Measurements from ENCODE around the gene GPC4.

The GPC4 gene

GRCh38 chrX:133384454-133384853, 30.8 kb downstream of the GPC4 start:
- H3K9me3 ChIP-seq (ENCODE audit: low read depth, low read length), result no peaks in the 10 kb centered on the region
- no peak overlapping the region for H3K9ac ChIP-seq (ENCODE audit: insufficient read length)
- H3K4me3 ChIP-seq, result no peak overlapping the region
- no peaks in the 10 kb centered on the region for H3K36me3 ChIP-seq (ENCODE audit: insufficient read depth, low read length)
- DNase-seq (ENCODE audit: low read depth, low spot score), result no peak
- no peak overlapping the region for H3K27ac ChIP-seq
- TF ChIP-seq EZH2 (IDR thresholded peaks at IDR 0.05) (no peak), POLR2AphosphoS5 (IDR thresholded peaks at IDR 0.05; ENCODE audit: borderline replicate concordance, low read depth, low read length) (no peak), FOXP2 (optimal IDR thresholded peaks at IDR 0.05; ENCODE audit: control extremely low read depth, extremely low read length, insufficient read depth) (no peak)

DNA sequence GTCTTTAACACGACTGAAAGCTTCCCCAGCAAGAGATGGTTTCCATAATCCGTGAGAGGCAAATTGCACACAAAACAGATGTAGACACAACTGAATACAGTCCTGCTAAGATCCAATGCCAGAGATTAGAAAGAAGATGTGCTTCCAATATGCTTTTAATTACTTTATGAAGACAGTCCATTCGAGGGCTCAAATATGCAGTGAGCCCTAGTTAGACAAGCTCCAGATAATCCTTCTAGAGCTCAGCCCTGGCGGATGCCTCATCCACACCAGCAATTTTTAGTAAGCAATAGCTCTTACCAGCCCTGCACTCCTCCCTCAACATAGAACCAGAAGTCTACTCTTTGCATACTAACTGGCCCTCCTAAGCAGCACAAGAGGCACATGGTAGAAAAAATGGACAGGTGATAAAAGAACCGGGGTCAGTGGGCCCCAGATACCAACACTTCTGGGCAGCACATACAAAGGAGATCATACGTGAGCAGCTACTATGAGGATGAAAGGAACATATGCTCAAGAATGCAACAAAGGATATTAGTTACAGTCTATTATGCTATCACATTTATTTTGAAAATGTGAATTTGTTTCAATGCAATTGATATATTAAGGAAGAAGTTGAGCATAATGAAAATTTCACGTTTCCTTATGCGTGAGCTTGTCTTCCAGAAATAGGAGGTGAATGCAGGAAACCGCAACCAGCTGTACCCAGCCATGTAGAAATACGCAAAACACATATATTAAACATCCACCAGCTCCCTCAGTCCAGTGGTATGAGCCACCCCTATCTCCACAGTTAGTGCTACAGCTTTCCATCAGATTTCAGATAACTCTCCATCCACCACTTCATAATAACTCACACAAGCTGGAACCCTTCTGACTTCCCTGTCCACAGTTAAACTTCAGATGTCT, 34.3 kb downstream of the GPC4 start:
- DNase-seq (ENCODE audit: low read depth, low spot score), result no peak
- TF ChIP-seq EZH2 (IDR thresholded peaks at IDR 0.05), result no peak
- no peak for TF ChIP-seq POLR2AphosphoS5 (IDR thresholded peaks at IDR 0.05; ENCODE audit: borderline replicate concordance, low read depth, low read length)
- no peak for TF ChIP-seq FOXP2 (optimal IDR thresholded peaks at IDR 0.05; ENCODE audit: control extremely low read depth, extremely low read length, insufficient read depth)
- Histone ChIP-seq H3K9ac (ENCODE audit: insufficient read length) (no peak overlapping the region), H3K36me3 (ENCODE audit: insufficient read depth, low read length) (no peaks in the 10 kb centered on the region), H3K27ac (no peak overlapping the region), H3K9me3 (ENCODE audit: low read depth, low read length) (no peaks in the 10 kb centered on the region), H3K4me3 (no peak overlapping the region)

GRCh38 chrX:133376422-133376821, 38.9 kb downstream of the GPC4 start:
- Histone ChIP-seq H3K4me3 (no peak overlapping the region), H3K9ac (ENCODE audit: insufficient read length) (no peak overlapping the region), H3K36me3 (ENCODE audit: insufficient read depth, low read length) (no peaks in the 10 kb centered on the region), H3K9me3 (ENCODE audit: low read depth, low read length) (no peaks in the 10 kb centered on the region), H3K27ac (no peak overlapping the region)
- TF ChIP-seq POLR2AphosphoS5 (IDR thresholded peaks at IDR 0.05; ENCODE audit: borderline replicate concordance, low read depth, low read length), result no peak
- TF ChIP-seq EZH2 (IDR thresholded peaks at IDR 0.05), result no peak
- no peak for TF ChIP-seq FOXP2 (optimal IDR thresholded peaks at IDR 0.05; ENCODE audit: control extremely low read depth, extremely low read length, insufficient read depth)
- no peak for DNase-seq (ENCODE audit: low read depth, low spot score)

GRCh38 chrX:133375615-133376340, 39.5 kb downstream of the GPC4 start:
- Histone ChIP-seq H3K36me3 (ENCODE audit: insufficient read depth, low read length) (no peaks in the 10 kb centered on the region), H3K9ac (ENCODE audit: insufficient read length) (no peak overlapping the region), H3K27ac (no peak overlapping the region), H3K4me3 (no peak overlapping the region), H3K9me3 (ENCODE audit: low read depth, low read length) (no peaks in the 10 kb centered on the region)
- no peak for TF ChIP-seq FOXP2 (optimal IDR thresholded peaks at IDR 0.05; ENCODE audit: control extremely low read depth, extremely low read length, insufficient read depth)
- no peak for TF ChIP-seq POLR2AphosphoS5 (IDR thresholded peaks at IDR 0.05; ENCODE audit: borderline replicate concordance, low read depth, low read length)
- no peak for TF ChIP-seq EZH2 (IDR thresholded peaks at IDR 0.05)
- no peak for DNase-seq (ENCODE audit: low read depth, low spot score)

DNA sequence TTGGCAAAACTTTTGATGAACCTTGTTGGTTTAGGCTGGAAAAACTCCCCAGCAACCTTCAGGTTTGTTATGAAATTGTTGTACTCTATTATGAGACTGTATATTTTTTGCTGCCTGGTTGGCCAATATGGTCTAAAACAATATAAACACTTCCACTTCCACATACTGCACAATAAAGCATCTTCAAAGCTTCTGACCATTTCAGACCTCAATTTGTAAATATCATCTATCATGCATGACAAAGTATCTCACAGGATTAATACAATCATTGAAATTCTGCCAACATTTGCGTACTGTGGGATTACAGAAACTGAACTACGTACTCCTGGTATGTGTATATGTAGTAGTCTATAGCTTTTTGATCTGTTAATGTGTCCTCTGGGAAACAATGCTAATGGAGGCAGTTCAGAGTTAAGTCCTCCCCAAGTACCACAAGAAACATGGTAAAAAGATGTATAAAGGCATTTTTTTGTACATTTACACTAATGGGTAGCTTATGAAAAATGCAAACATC, 40.4 kb downstream of the GPC4 start:
- no peak overlapping the region for H3K27ac ChIP-seq
- H3K4me3 ChIP-seq, result no peak overlapping the region
- no peak for DNase-seq (ENCODE audit: low read depth, low spot score)
- no peak overlapping the region for H3K9ac ChIP-seq (ENCODE audit: insufficient read length)
- no peaks in the 10 kb centered on the region for H3K9me3 ChIP-seq (ENCODE audit: low read depth, low read length)
- no peaks in the 10 kb centered on the region for H3K36me3 ChIP-seq (ENCODE audit: insufficient read depth, low read length)
- no peak for TF ChIP-seq EZH2 (IDR thresholded peaks at IDR 0.05)

DNA sequence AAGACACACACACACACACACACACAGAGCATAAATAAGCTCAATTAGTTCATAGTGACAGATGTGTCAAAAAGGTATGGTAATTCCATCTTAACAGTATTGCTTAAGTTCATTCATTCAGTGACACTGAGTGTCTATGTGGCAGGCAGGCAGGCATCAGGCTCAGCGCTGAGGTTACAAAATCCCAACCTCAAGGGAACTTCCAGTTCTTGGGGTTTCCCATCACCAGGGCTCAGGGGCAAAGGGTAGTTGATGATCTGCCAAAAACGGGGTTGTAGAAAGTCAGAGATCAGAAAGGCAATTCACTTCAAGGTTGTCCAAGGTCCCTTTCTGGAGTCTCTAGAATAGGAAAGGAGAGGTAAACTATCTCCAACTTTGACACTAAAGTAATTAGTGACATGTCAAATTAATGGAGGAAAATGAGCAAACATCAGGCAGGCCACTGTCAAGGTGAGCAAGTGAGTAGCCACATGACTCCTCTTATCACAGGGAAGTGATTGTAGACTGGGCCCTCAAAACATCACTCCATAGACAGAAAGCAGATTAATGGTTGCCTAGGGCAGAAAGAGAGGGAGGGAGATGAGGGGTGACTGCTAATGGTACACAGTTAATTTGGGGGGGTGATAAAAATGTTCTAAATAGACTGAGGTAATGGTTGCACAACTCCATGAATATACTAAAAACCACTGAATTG, 41.8 kb downstream of the GPC4 start:
- Histone ChIP-seq H3K9me3 (ENCODE audit: low read depth, low read length) (no peaks in the 10 kb centered on the region), H3K4me3 (no peak overlapping the region), H3K36me3 (ENCODE audit: insufficient read depth, low read length) (no peaks in the 10 kb centered on the region), H3K9ac (ENCODE audit: insufficient read length) (no peak overlapping the region), H3K27ac (no peak overlapping the region)
- no peak for DNase-seq (ENCODE audit: low read depth, low spot score)
- TF ChIP-seq EZH2 (IDR thresholded peaks at IDR 0.05) (no peak), FOXP2 (optimal IDR thresholded peaks at IDR 0.05; ENCODE audit: control extremely low read depth, extremely low read length, insufficient read depth) (no peak), POLR2AphosphoS5 (IDR thresholded peaks at IDR 0.05; ENCODE audit: borderline replicate concordance, low read depth, low read length) (no peak)

GRCh38 chrX:133370696-133371275, 44.5 kb downstream of the GPC4 start:
- Histone ChIP-seq H3K27ac (peak overlapping the region; percentile 60; the same call in 1 of the 2 replicates), H3K36me3 (ENCODE audit: insufficient read depth, low read length) (no peaks in the 10 kb centered on the region), H3K9ac (ENCODE audit: insufficient read length) (no peak overlapping the region), H3K9me3 (ENCODE audit: low read depth, low read length) (no peaks in the 10 kb centered on the region), H3K4me3 (peak overlapping the region; percentile 36; the same call in 1 of the 2 replicates)
- DNase-seq (ENCODE audit: low read depth, low spot score), result no peak
- no peak for TF ChIP-seq EZH2 (IDR thresholded peaks at IDR 0.05)
- no peak for TF ChIP-seq POLR2AphosphoS5 (IDR thresholded peaks at IDR 0.05; ENCODE audit: borderline replicate concordance, low read depth, low read length)
- TF ChIP-seq FOXP2 (optimal IDR thresholded peaks at IDR 0.05; ENCODE audit: control extremely low read depth, extremely low read length, insufficient read depth), result no peak

DNA sequence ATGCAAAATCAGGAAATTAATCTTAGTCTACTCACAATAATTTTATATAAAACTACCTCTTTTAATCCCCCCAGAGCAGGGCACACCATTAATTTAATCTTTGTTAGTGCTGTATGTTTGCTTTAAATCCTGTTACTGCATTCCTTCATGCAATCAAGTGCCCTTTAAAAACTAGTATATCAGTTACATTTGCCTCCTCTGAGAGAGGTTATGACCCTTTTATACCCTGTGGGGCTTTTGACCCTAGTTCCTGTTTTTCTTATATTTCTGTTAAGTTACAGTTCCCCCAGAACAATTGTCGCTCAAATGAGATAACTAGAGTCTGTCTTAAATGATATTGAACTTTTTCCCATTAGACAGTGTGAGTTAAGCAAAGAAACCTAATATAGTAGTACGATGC, 46.2 kb downstream of the GPC4 start:
- H3K9ac ChIP-seq (ENCODE audit: insufficient read length), result no peak overlapping the region
- TF ChIP-seq POLR2AphosphoS5 (IDR thresholded peaks at IDR 0.05; ENCODE audit: borderline replicate concordance, low read depth, low read length) (no peak), EZH2 (IDR thresholded peaks at IDR 0.05) (no peak), FOXP2 (optimal IDR thresholded peaks at IDR 0.05; ENCODE audit: control extremely low read depth, extremely low read length, insufficient read depth) (no peak)
- no peaks in the 10 kb centered on the region for H3K9me3 ChIP-seq (ENCODE audit: low read depth, low read length)
- H3K4me3 ChIP-seq, result no peak overlapping the region
- no peak overlapping the region for H3K27ac ChIP-seq
- H3K36me3 ChIP-seq (ENCODE audit: insufficient read depth, low read length), result no peaks in the 10 kb centered on the region
- DNase-seq (ENCODE audit: low read depth, low spot score), result no peak
